Activated T-cell treated with anti-CD3 and anti-CD28 coated beads, Interleukin-2, amount 50 U/mL, for 4 hours (primary cell): ENCODE results near the gene ERBB4. TPM values are rescaled to one million over a fixed set of nuclear protein-coding genes. Genes with fewer than 3 reads are reported as not detected.
"Not testable (repeated sequence)": the region's sequence is repeated elsewhere in the genome, so short reads cannot be mapped to it uniquely, and the experiment has no call there.

Experiments used
- ATAC-seq, 2 donors: fragments of 200-7000 bp; cut with Tn5 transposase; one replicate each; pipeline ENCODE4 v1.10.0; 2021
- DNase-seq: peaks from one replicate; pipeline ENCODE4 v3.0.0-alpha.2; 2020
- H3K27me3 Mint-ChIP-seq: one replicate; pipeline ENCODE4 v1.8.0; 2021; ENCODE audit warnings: low read depth, mixed read lengths
- H3K36me3 Mint-ChIP-seq: one replicate; pipeline ENCODE4 v1.8.0; 2022; ENCODE audit warnings: mixed read lengths; ENCODE audit not compliant: insufficient read depth
- H3K4me1 Mint-ChIP-seq: one replicate; pipeline ENCODE4 v1.8.0; 2021; ENCODE audit warnings: low read depth, mixed read lengths
- H3K4me3 Mint-ChIP-seq: one replicate; pipeline ENCODE4 v1.8.0; 2021; ENCODE audit warnings: mild to moderate bottlenecking, moderate library complexity, mixed read lengths
- H3K9me3 Mint-ChIP-seq: one replicate; pipeline ENCODE4 v1.8.0; 2021; ENCODE audit warnings: mixed read lengths
- total RNA-seq, 3 donors: library from RNA; stranded (reverse); gene quantifications; one replicate each; pipeline ENCODE4 v1.2.1, GENCODE V29; 2021

The ERBB4 gene
- total RNA-seq, 3 donors from 2014 or later = not detected

- H3K4me1 Mint-ChIP-seq = no peaks in the 10 kb centered on the region
- no peaks in the 10 kb centered on the region for H3K36me3 Mint-ChIP-seq
- no peak for ATAC-seq
- no peak overlapping the region for H3K4me3 Mint-ChIP-seq
- H3K9me3 Mint-ChIP-seq = no peaks in the 10 kb centered on the region
- no peaks in the 10 kb centered on the region for H3K27me3 Mint-ChIP-seq
- no peak for DNase-seq
These were observed 783.4 kb downstream of the ERBB4 start for GRCh38 chr2:211755187-211755586.

- no peak overlapping the region for H3K4me3 Mint-ChIP-seq
- no peaks in the 10 kb centered on the region for H3K36me3 Mint-ChIP-seq
- no peaks in the 10 kb centered on the region for H3K27me3 Mint-ChIP-seq
- H3K9me3 Mint-ChIP-seq = no peaks in the 10 kb centered on the region
- H3K4me1 Mint-ChIP-seq = no peaks in the 10 kb centered on the region
- DNase-seq = no peak
- no peak for ATAC-seq
These were observed 786.8 kb downstream of the ERBB4 start for GRCh38 chr2:211751848-211752247.

GRCh38 chr2:211748339-211748738 is 790.3 kb downstream of the ERBB4 start:
- H3K27me3 Mint-ChIP-seq = no peaks in the 10 kb centered on the region
- no peak for DNase-seq
- H3K4me3 Mint-ChIP-seq = no peak overlapping the region
- no peaks in the 10 kb centered on the region for H3K36me3 Mint-ChIP-seq
- no peak for ATAC-seq
- H3K9me3 Mint-ChIP-seq = no peaks in the 10 kb centered on the region
- H3K4me1 Mint-ChIP-seq = no peaks in the 10 kb centered on the region

- no peaks in the 10 kb centered on the region for H3K9me3 Mint-ChIP-seq
- no peaks in the 10 kb centered on the region for H3K27me3 Mint-ChIP-seq
- no peak for DNase-seq
- H3K36me3 Mint-ChIP-seq = no peaks in the 10 kb centered on the region
- no peaks in the 10 kb centered on the region for H3K4me1 Mint-ChIP-seq
- ATAC-seq = no peak
- no peak overlapping the region for H3K4me3 Mint-ChIP-seq
These were observed 793.1 kb downstream of the ERBB4 start for GRCh38 chr2:211745295-211746097.

- H3K36me3 Mint-ChIP-seq = no peaks in the 10 kb centered on the region
- ATAC-seq = no peak
- no peaks in the 10 kb centered on the region for H3K9me3 Mint-ChIP-seq
- H3K27me3 Mint-ChIP-seq = no peaks in the 10 kb centered on the region
- no peaks in the 10 kb centered on the region for H3K4me1 Mint-ChIP-seq
- no peak for DNase-seq
- H3K4me3 Mint-ChIP-seq = no peak overlapping the region
These were observed 794.2 kb downstream of the ERBB4 start for GRCh38 chr2:211744379-211744778.

GRCh38 chr2:211741966-211742365 is 796.6 kb downstream of the ERBB4 start:
- no peaks in the 10 kb centered on the region for H3K4me1 Mint-ChIP-seq
- H3K27me3 Mint-ChIP-seq = no peaks in the 10 kb centered on the region
- H3K36me3 Mint-ChIP-seq = no peaks in the 10 kb centered on the region
- no peak overlapping the region for H3K4me3 Mint-ChIP-seq
- DNase-seq = no peak
- H3K9me3 Mint-ChIP-seq = no peaks in the 10 kb centered on the region
- no peak for ATAC-seq

- no peak for DNase-seq
- Mint-ChIP-seq H3K4me1 (no peaks in the 10 kb centered on the region), H3K27me3 (no peaks in the 10 kb centered on the region), H3K36me3 (no peaks in the 10 kb centered on the region), H3K4me3 (no peak overlapping the region), H3K9me3 (no peaks in the 10 kb centered on the region)
- no peak for ATAC-seq
These were observed 801.3 kb downstream of the ERBB4 start for GRCh38 chr2:211737282-211737681.

GRCh38 chr2:211730215-211730614 is 808.4 kb downstream of the ERBB4 start:
- ATAC-seq (no peak), DNase-seq (no peak)
- no peaks in the 10 kb centered on the region for H3K27me3 Mint-ChIP-seq
- no peak overlapping the region for H3K4me3 Mint-ChIP-seq
- H3K4me1 Mint-ChIP-seq = no peaks in the 10 kb centered on the region
- no peaks in the 10 kb centered on the region for H3K36me3 Mint-ChIP-seq
- no peaks in the 10 kb centered on the region for H3K9me3 Mint-ChIP-seq

- Mint-ChIP-seq H3K36me3 (no peaks in the 10 kb centered on the region), H3K4me1 (no peaks in the 10 kb centered on the region), H3K27me3 (no peaks in the 10 kb centered on the region), H3K9me3 (no peaks in the 10 kb centered on the region), H3K4me3 (no peak overlapping the region)
- no peak for ATAC-seq
- DNase-seq = no peak
These were observed 809.2 kb downstream of the ERBB4 start for GRCh38 chr2:211729433-211729832.

- Mint-ChIP-seq H3K4me1 (no peaks in the 10 kb centered on the region), H3K27me3 (no peaks in the 10 kb centered on the region), H3K9me3 (no peaks in the 10 kb centered on the region), H3K4me3 (no peak overlapping the region), H3K36me3 (no peaks in the 10 kb centered on the region)
- DNase-seq (no peak), ATAC-seq (no peak)
These were observed 813.7 kb downstream of the ERBB4 start for GRCh38 chr2:211724933-211725332.

- Mint-ChIP-seq H3K27me3 (no peaks in the 10 kb centered on the region), H3K4me3 (no peak overlapping the region), H3K9me3 (no peaks in the 10 kb centered on the region), H3K36me3 (no peaks in the 10 kb centered on the region), H3K4me1 (no peaks in the 10 kb centered on the region)
- ATAC-seq (no peak), DNase-seq (no peak)
These were observed 815.2 kb downstream of the ERBB4 start for GRCh38 chr2:211723398-211723797.

- Mint-ChIP-seq H3K4me1 (no peaks in the 10 kb centered on the region), H3K4me3 (no peak overlapping the region), H3K36me3 (no peaks in the 10 kb centered on the region), H3K27me3 (no peaks in the 10 kb centered on the region), H3K9me3 (no peaks in the 10 kb centered on the region)
- ATAC-seq (no peak), DNase-seq (no peak)
These were observed 815.7 kb downstream of the ERBB4 start for GRCh38 chr2:211722928-211723327.

GRCh38 chr2:211721874-211722273 is 816.7 kb downstream of the ERBB4 start:
- H3K9me3 Mint-ChIP-seq, H3K36me3 Mint-ChIP-seq, H3K4me1 Mint-ChIP-seq, DNase-seq, H3K4me3 Mint-ChIP-seq, H3K27me3 Mint-ChIP-seq, ATAC-seq: not testable (repeated sequence)

GRCh38 chr2:211709389-211709788 is 829.2 kb downstream of the ERBB4 start:
- no peak for DNase-seq
- Mint-ChIP-seq H3K27me3 (no peaks in the 10 kb centered on the region), H3K36me3 (no peaks in the 10 kb centered on the region), H3K9me3 (no peaks in the 10 kb centered on the region), H3K4me1 (no peaks in the 10 kb centered on the region), H3K4me3 (no peak overlapping the region)
- no peak for ATAC-seq

GRCh38 chr2:211692689-211693088 is 845.9 kb downstream of the ERBB4 start:
- ATAC-seq = no peak
- Mint-ChIP-seq H3K36me3 (no peaks in the 10 kb centered on the region), H3K4me1 (no peaks in the 10 kb centered on the region), H3K4me3 (no peak overlapping the region), H3K9me3 (peaks cover 4% of the 10 kb centered on the region), H3K27me3 (no peaks in the 10 kb centered on the region)
- DNase-seq = no peak
